ENCODE measurements around the gene FAM3C.

The FAM3C gene

GRCh38 chr7:121304102-121304658 lies 91.9 kb downstream of the FAM3C start:
- no peak overlapping the region for H4K8ac ChIP-seq (ENCODE audit: low read length)
- H3K9ac ChIP-seq (ENCODE audit: low read length) = no peak overlapping the region
- H3K36me3 ChIP-seq (ENCODE audit: control insufficient read depth in 1 of 2, insufficient read depth in 2 of 2, low read depth in 1 of 2, low read length in 2 of 2) = no peaks in the 10 kb centered on the region
- no peak overlapping the region for H2AFZ ChIP-seq (ENCODE audit: low read depth, low read length)
- H3K4me3 ChIP-seq (ENCODE audit: insufficient read depth in 1 of 2, low read depth in 1 of 2, low read length in 2 of 2) = no peak overlapping the region
- H2AK5ac ChIP-seq (ENCODE audit: low read length, severe bottlenecking) = no peak overlapping the region
- no peak overlapping the region for H3K4ac ChIP-seq (ENCODE audit: low read depth in 1 of 2, low read length in 2 of 2)
- no peak overlapping the region for H2BK12ac ChIP-seq (ENCODE audit: low read length in 2 of 2)
- no peak for DNase-seq
- no peak overlapping the region for H2BK5ac ChIP-seq (ENCODE audit: low read depth, low read length, poor library complexity, severe bottlenecking)
- WGBS = no CpG with 5 or more reads among the region's 1 CpG
- H3K27me3 ChIP-seq (ENCODE audit: control insufficient read depth in 1 of 2, insufficient read depth in 1 of 2, low read length in 2 of 2) = no peaks in the 10 kb centered on the region
- H3K14ac ChIP-seq (ENCODE audit: low read length in 2 of 2) = no peak overlapping the region
- H3K79me1 ChIP-seq (replicated peaks; ENCODE audit: low read length, poor library complexity, severe bottlenecking) = no peaks in the 10 kb centered on the region
- H3K9me3 ChIP-seq (ENCODE audit: control insufficient read depth, low read length) = no peaks in the 10 kb centered on the region
- H3K4me1 ChIP-seq (ENCODE audit: control insufficient read depth, insufficient read depth, low read depth, low read length) = peaks cover 4% of the 10 kb centered on the region
- H4K91ac ChIP-seq (ENCODE audit: low read length) = no peak overlapping the region
- H2BK120ac ChIP-seq (ENCODE audit: low read depth, low read length) = no peak overlapping the region
- no peak overlapping the region for H3K18ac ChIP-seq (ENCODE audit: low read depth in 1 of 2, low read length in 2 of 2)
- no peak overlapping the region for H3K27ac ChIP-seq (ENCODE audit: low read length, poor library complexity, severe bottlenecking)
- H3K23ac ChIP-seq (ENCODE audit: low read length in 2 of 2) = no peak overlapping the region
- H2BK15ac ChIP-seq (ENCODE audit: low read depth, poor library complexity, severe bottlenecking) = no peak overlapping the region
- H3K4me2 ChIP-seq (ENCODE audit: low read length, poor library complexity, severe bottlenecking) = no peak overlapping the region

DNA sequence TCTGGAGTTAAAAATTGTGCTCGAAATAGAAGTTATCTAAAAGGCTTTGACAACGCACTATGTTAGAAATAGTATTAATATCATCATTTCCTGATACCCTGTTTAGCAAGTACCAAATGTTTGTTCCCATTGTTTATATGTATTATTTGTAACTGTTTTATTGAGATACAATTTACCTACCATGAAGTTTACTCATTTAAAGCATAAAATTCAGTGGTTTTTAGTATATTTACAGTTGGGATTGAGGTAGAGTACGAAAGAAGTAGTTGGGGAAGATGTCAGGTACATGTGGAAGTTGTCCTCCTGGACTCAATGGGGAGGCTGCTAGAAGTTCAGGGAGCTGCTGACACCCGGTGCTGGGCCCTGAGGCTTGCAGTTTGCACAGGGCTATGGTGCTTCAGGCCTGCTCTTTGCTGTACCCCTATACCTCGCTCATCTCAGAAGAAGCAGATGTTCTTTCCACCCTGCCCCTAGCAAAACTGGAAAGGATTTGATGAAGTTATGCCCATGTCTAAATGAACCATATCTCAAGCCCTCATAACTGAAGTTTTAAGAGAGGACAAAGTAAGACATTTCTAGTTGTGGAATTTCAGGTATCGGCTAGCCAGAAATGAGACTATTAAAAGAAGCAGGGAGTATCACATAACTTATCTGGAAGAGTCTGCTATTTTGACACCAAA lies 92.5 kb downstream of the FAM3C start:
- no peak for DNase-seq
- H3K9me3 ChIP-seq (ENCODE audit: control insufficient read depth, low read length) = no peaks in the 10 kb centered on the region
- H3K79me1 ChIP-seq (replicated peaks; ENCODE audit: low read length, poor library complexity, severe bottlenecking) = no peaks in the 10 kb centered on the region
- H3K4ac ChIP-seq (ENCODE audit: low read depth in 1 of 2, low read length in 2 of 2) = no peak overlapping the region
- H2BK5ac ChIP-seq (ENCODE audit: low read depth, low read length, poor library complexity, severe bottlenecking) = no peak overlapping the region
- H4K8ac ChIP-seq (ENCODE audit: low read length) = no peak overlapping the region
- H2AK5ac ChIP-seq (ENCODE audit: low read length, severe bottlenecking) = no peak overlapping the region
- no peak overlapping the region for H3K18ac ChIP-seq (ENCODE audit: low read depth in 1 of 2, low read length in 2 of 2)
- H3K36me3 ChIP-seq (ENCODE audit: control insufficient read depth in 1 of 2, insufficient read depth in 2 of 2, low read depth in 1 of 2, low read length in 2 of 2) = no peaks in the 10 kb centered on the region
- no peak overlapping the region for H3K23ac ChIP-seq (ENCODE audit: low read length in 2 of 2)
- H3K4me2 ChIP-seq (ENCODE audit: low read length, poor library complexity, severe bottlenecking) = no peak overlapping the region
- H3K4me3 ChIP-seq (ENCODE audit: insufficient read depth in 1 of 2, low read depth in 1 of 2, low read length in 2 of 2) = no peak overlapping the region
- H2BK15ac ChIP-seq (ENCODE audit: low read depth, poor library complexity, severe bottlenecking) = no peak overlapping the region
- H3K4me1 ChIP-seq (ENCODE audit: control insufficient read depth, insufficient read depth, low read depth, low read length) = peaks cover 4% of the 10 kb centered on the region
- H2BK120ac ChIP-seq (ENCODE audit: low read depth, low read length) = no peak overlapping the region
- no peaks in the 10 kb centered on the region for H3K27me3 ChIP-seq (ENCODE audit: control insufficient read depth in 1 of 2, insufficient read depth in 1 of 2, low read length in 2 of 2)
- H3K14ac ChIP-seq (ENCODE audit: low read length in 2 of 2) = no peak overlapping the region
- no peak overlapping the region for H2BK12ac ChIP-seq (ENCODE audit: low read length in 2 of 2)
- no peak overlapping the region for H3K27ac ChIP-seq (ENCODE audit: low read length, poor library complexity, severe bottlenecking)
- no peak overlapping the region for H2AFZ ChIP-seq (ENCODE audit: low read depth, low read length)
- WGBS = 83% methylated on average over 3 of the region's 6 CpGs
- H4K91ac ChIP-seq (ENCODE audit: low read length) = no peak overlapping the region
- H3K9ac ChIP-seq (ENCODE audit: low read length) = no peak overlapping the region

DNA sequence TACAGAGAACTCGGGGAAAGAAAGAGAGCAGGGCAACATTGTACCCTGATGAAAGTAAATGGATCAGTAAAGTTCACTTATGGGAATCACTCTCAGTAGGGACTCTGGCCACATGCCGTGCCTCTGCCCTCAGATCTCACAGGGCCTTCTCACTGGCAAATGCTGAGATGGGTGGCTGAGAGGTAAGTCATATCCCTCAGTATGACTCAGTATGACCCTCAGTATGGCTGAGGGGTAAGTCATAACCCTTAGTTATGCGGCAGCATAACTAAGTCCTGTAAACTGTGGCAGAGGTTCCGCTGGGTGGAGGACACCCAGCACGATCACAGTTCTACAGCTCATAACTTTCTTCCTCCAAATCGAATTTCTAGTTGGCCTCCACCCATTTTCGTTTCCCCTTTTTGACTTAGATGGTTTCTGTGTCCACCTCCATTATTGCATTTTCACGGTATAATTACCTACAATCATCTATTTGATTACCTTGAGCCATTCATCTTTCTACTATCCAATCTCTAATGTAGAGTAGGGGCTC lies 93.8 kb downstream of the FAM3C start:
- no peak overlapping the region for H4K91ac ChIP-seq (ENCODE audit: low read length)
- peaks cover 4% of the 10 kb centered on the region for H3K4me1 ChIP-seq (ENCODE audit: control insufficient read depth, insufficient read depth, low read depth, low read length)
- no peaks in the 10 kb centered on the region for H3K27me3 ChIP-seq (ENCODE audit: control insufficient read depth in 1 of 2, insufficient read depth in 1 of 2, low read length in 2 of 2)
- no peak overlapping the region for H3K4me2 ChIP-seq (ENCODE audit: low read length, poor library complexity, severe bottlenecking)
- no peak overlapping the region for H3K9ac ChIP-seq (ENCODE audit: low read length)
- H3K27ac ChIP-seq (ENCODE audit: low read length, poor library complexity, severe bottlenecking) = no peak overlapping the region
- no peak overlapping the region for H2BK120ac ChIP-seq (ENCODE audit: low read depth, low read length)
- H3K4ac ChIP-seq (ENCODE audit: low read depth in 1 of 2, low read length in 2 of 2) = no peak overlapping the region
- H2AFZ ChIP-seq (ENCODE audit: low read depth, low read length) = no peak overlapping the region
- no peak overlapping the region for H2AK5ac ChIP-seq (ENCODE audit: low read length, severe bottlenecking)
- H3K79me1 ChIP-seq (replicated peaks; ENCODE audit: low read length, poor library complexity, severe bottlenecking) = no peaks in the 10 kb centered on the region
- DNase-seq = peak; percentile 44
- H3K4me3 ChIP-seq (ENCODE audit: insufficient read depth in 1 of 2, low read depth in 1 of 2, low read length in 2 of 2) = no peak overlapping the region
- no peak overlapping the region for H2BK12ac ChIP-seq (ENCODE audit: low read length in 2 of 2)
- H4K8ac ChIP-seq (ENCODE audit: low read length) = peak overlapping the region; percentile 70
- no peak overlapping the region for H3K23ac ChIP-seq (ENCODE audit: low read length in 2 of 2)
- no peak overlapping the region for H2BK5ac ChIP-seq (ENCODE audit: low read depth, low read length, poor library complexity, severe bottlenecking)
- no peaks in the 10 kb centered on the region for H3K36me3 ChIP-seq (ENCODE audit: control insufficient read depth in 1 of 2, insufficient read depth in 2 of 2, low read depth in 1 of 2, low read length in 2 of 2)
- H2BK15ac ChIP-seq (ENCODE audit: low read depth, poor library complexity, severe bottlenecking) = peak overlapping the region; percentile 40
- peak overlapping the region in 1 of 2 experiments; percentile 60 for H3K18ac ChIP-seq (ENCODE audit: low read depth in 1 of 2, low read length in 2 of 2)
- H3K14ac ChIP-seq (ENCODE audit: low read length in 2 of 2) = no peak overlapping the region
- 82% methylated on average over 8 of the region's 8 CpGs for WGBS
- no peaks in the 10 kb centered on the region for H3K9me3 ChIP-seq (ENCODE audit: control insufficient read depth, low read length)

- Histone ChIP-seq H3K14ac (ENCODE audit: low read length in 2 of 2) (no peak overlapping the region), H2AK5ac (ENCODE audit: low read length, severe bottlenecking) (no peak overlapping the region), H4K91ac (ENCODE audit: low read length) (no peak overlapping the region), H2AFZ (ENCODE audit: low read depth, low read length) (no peak overlapping the region), H3K4me2 (ENCODE audit: low read length, poor library complexity, severe bottlenecking) (no peak overlapping the region), H2BK120ac (ENCODE audit: low read depth, low read length) (no peak overlapping the region), H3K18ac (ENCODE audit: low read depth in 1 of 2, low read length in 2 of 2) (no peak overlapping the region), H2BK15ac (ENCODE audit: low read depth, poor library complexity, severe bottlenecking) (no peak overlapping the region), H3K79me1 (replicated peaks; ENCODE audit: low read length, poor library complexity, severe bottlenecking) (no peaks in the 10 kb centered on the region), H3K27ac (ENCODE audit: low read length, poor library complexity, severe bottlenecking) (no peak overlapping the region), H3K36me3 (ENCODE audit: control insufficient read depth in 1 of 2, insufficient read depth in 2 of 2, low read depth in 1 of 2, low read length in 2 of 2) (no peaks in the 10 kb centered on the region), H3K4ac (ENCODE audit: low read depth in 1 of 2, low read length in 2 of 2) (no peak overlapping the region), H3K27me3 (ENCODE audit: control insufficient read depth in 1 of 2, insufficient read depth in 1 of 2, low read length in 2 of 2) (no peaks in the 10 kb centered on the region), H3K9me3 (ENCODE audit: control insufficient read depth, low read length) (no peaks in the 10 kb centered on the region), H3K4me1 (ENCODE audit: control insufficient read depth, insufficient read depth, low read depth, low read length) (peaks cover 4% of the 10 kb centered on the region), H4K8ac (ENCODE audit: low read length) (no peak overlapping the region), H3K4me3 (ENCODE audit: insufficient read depth in 1 of 2, low read depth in 1 of 2, low read length in 2 of 2) (no peak overlapping the region), H2BK5ac (ENCODE audit: low read depth, low read length, poor library complexity, severe bottlenecking) (no peak overlapping the region), H3K9ac (ENCODE audit: low read length) (no peak overlapping the region), H3K23ac (ENCODE audit: low read length in 2 of 2) (no peak overlapping the region), H2BK12ac (ENCODE audit: low read length in 2 of 2) (no peak overlapping the region)
- DNase-seq = no peak
- WGBS = 96% methylated on average over 6 of the region's 9 CpGs
Observed at GRCh38 chr7:121301446-121302213, 94.5 kb downstream of the FAM3C start.
